Lower lobe of right lung (tissue), 2 donors: ENCODE data around the gene PRR20C. TPM values are rescaled to one million over a fixed set of nuclear protein-coding genes. Genes with fewer than 3 reads are reported as not detected.
"Not testable (repeated sequence)": the region's sequence is repeated elsewhere in the genome, so short reads cannot be mapped to it uniquely, and the experiment has no call there.

Experiments
- ATAC-seq, 2 donors: fragments of 200-7000 bp; cut with Tn5 transposase; one replicate each; pipeline ENCODE4 v1.9.1; 2020 to 2022; ENCODE audit warnings: mild to moderate bottlenecking in 2 of 2, moderate library complexity in 2 of 2
- DNase-seq: peaks from one replicate; pipeline ENCODE4 v3.0.0-alpha.2; 2020
- H3K27ac ChIP-seq: fragments of 200-600 bp; one replicate; pipeline ENCODE4 v1.8.0; 2022
- H3K27me3 ChIP-seq: fragments of 200-600 bp; one replicate; pipeline ENCODE4 v1.8.0; 2022; ENCODE audit warnings: low read depth
- H3K36me3 ChIP-seq: fragments of 200-600 bp; one replicate; pipeline ENCODE4 v1.8.0; 2022; ENCODE audit warnings: mild to moderate bottlenecking
- H3K4me1 ChIP-seq: fragments of 200-600 bp; one replicate; pipeline ENCODE4 v1.8.0; 2022
- H3K4me3 ChIP-seq: fragments of 200-600 bp; one replicate; pipeline ENCODE4 v1.8.0; 2022; ENCODE audit warnings: mild to moderate bottlenecking
- H3K9me3 ChIP-seq: fragments of 200-600 bp; one replicate; pipeline ENCODE4 v1.8.0; 2022
- CTCF ChIP-seq: fragments of 200-600 bp; IDR thresholded peaks from one replicate; pipeline ENCODE4 v1.8.0; 2022; ENCODE audit warnings: antibody characterized with exemption, mild to moderate bottlenecking
- intact Hi-C: fragments of 100-400 bp; cut with DNase I; formaldehyde crosslinking; loops from one replicate; pipeline ENCODE4 v1.11.0; 2022
- total RNA-seq: library from RNA; stranded (reverse); fragmentation: NEBNext Ultra II Directional; extraction: Animal tissue kit (Norgen Biotek cat#: 25700); gene quantifications from one replicate; pipeline ENCODE4 v1.2.1, GENCODE V29; 2021
- donor health status: DM: no; HTN: yes; CAD: no; lungs with severe emphysema.

PRR20C gene
- total RNA-seq, 1 donor from 2014 or later = not detected

- intact Hi-C loops = no loop called here
- Histone ChIP-seq H3K9me3 (no peaks in the 10 kb centered on the region), H3K27ac (no peak overlapping the region), H3K4me1 (no peaks in the 10 kb centered on the region), H3K4me3 (no peak overlapping the region), H3K27me3 (no peaks in the 10 kb centered on the region), H3K36me3 (no peaks in the 10 kb centered on the region)
- no peak for DNase-seq
- no peak for TF ChIP-seq CTCF
- ATAC-seq = no peak
Measured at GRCh38 chr13:57138988-57139387, 14.9 kb upstream of the PRR20C start.

- H3K9me3 ChIP-seq, H3K4me3 ChIP-seq, H3K36me3 ChIP-seq, DNase-seq, H3K27me3 ChIP-seq, intact Hi-C loops, ATAC-seq, H3K4me1 ChIP-seq, H3K27ac ChIP-seq: not testable (repeated sequence)
Measured at GRCh38 chr13:57139781-57140180, 14.1 kb upstream of the PRR20C start.

- H3K9me3 ChIP-seq, H3K27ac ChIP-seq, intact Hi-C loops, H3K27me3 ChIP-seq, DNase-seq, ATAC-seq, H3K4me1 ChIP-seq, H3K36me3 ChIP-seq, H3K4me3 ChIP-seq: not testable (repeated sequence)
Measured at GRCh38 chr13:57140235-57140968, 13.5 kb upstream of the PRR20C start, which contains the start of gene PRR20A. Gene PRR20A (plus strand): TSS chr13:57140918. CDS start chr13:57141305, 387 bp downstream.

- DNase-seq, H3K4me3 ChIP-seq, H3K36me3 ChIP-seq, H3K9me3 ChIP-seq, H3K27me3 ChIP-seq, ATAC-seq, H3K27ac ChIP-seq, H3K4me1 ChIP-seq, intact Hi-C loops: not testable (repeated sequence)
Measured at GRCh38 chr13:57147188-57147587, 6.7 kb upstream of the PRR20C start, which contains the start of gene PRR20B. Gene PRR20B (plus strand): TSS chr13:57147488. CDS start chr13:57147875, 387 bp downstream.

GRCh38 chr13:57148106-57148505, 5.8 kb upstream of the PRR20C start:
- H3K4me3 ChIP-seq, H3K4me1 ChIP-seq, H3K9me3 ChIP-seq, H3K27me3 ChIP-seq, ATAC-seq, H3K27ac ChIP-seq, intact Hi-C loops, H3K36me3 ChIP-seq, DNase-seq: not testable (repeated sequence)

GRCh38 chr13:57160332-57160731, 6.5 kb downstream of the PRR20C start, which contains the start of gene PRR20D:
Gene PRR20D (plus strand): TSS chr13:57160632. CDS start chr13:57161019, 387 bp downstream.
- DNase-seq, H3K36me3 ChIP-seq, ATAC-seq, H3K9me3 ChIP-seq, H3K4me1 ChIP-seq, H3K4me3 ChIP-seq, H3K27me3 ChIP-seq, intact Hi-C loops, H3K27ac ChIP-seq: not testable (repeated sequence)

GRCh38 chr13:57166897-57167296, 13.0 kb downstream of the PRR20C start, which contains the start of gene PRR20E:
Gene PRR20E (plus strand): TSS chr13:57167197. CDS start chr13:57167584, 387 bp downstream.
- not testable (repeated sequence) for ATAC-seq

GRCh38 chr13:57191667-57192066, 37.8 kb downstream of the PRR20C start:
- intact Hi-C loops = no loop called here
- Histone ChIP-seq H3K9me3 (no peaks in the 10 kb centered on the region), H3K4me1 (no peaks in the 10 kb centered on the region), H3K36me3 (no peaks in the 10 kb centered on the region), H3K4me3 (no peak overlapping the region), H3K27ac (no peak overlapping the region), H3K27me3 (no peaks in the 10 kb centered on the region)
- ATAC-seq (no peak), DNase-seq (no peak)
- TF ChIP-seq CTCF = no peak

More at GRCh38 chr13:57166897-57167296, 13.0 kb downstream of the PRR20C start, which contains the start of gene PRR20E:
- H3K27ac ChIP-seq, H3K9me3 ChIP-seq, DNase-seq, H3K4me3 ChIP-seq, intact Hi-C loops, H3K36me3 ChIP-seq, H3K4me1 ChIP-seq, H3K27me3 ChIP-seq: not testable (repeated sequence)

Other genes starting within 250 kb of the PRR20C start
- gene PRR20A, start 13.1 kb upstream of the PRR20C start, total RNA-seq = not detected
- gene PRR20B, start 6.6 kb upstream of the PRR20C start, total RNA-seq = not detected
- not detected for gene PRR20D, start 6.6 kb downstream of the PRR20C start, total RNA-seq
- not detected for gene PRR20E, start 13.1 kb downstream of the PRR20C start, total RNA-seq